ENCODE data around the gene BIN1. TPM values are rescaled to one million over a fixed set of nuclear protein-coding genes. Genes with fewer than 3 reads are reported as not detected.
A peak's percentile ranks its signal among the peaks of the same experiment; 100 is the strongest.

Gene BIN1
- total RNA-seq, 1 experiment from 2014 or later: 87.5 TPM

DNA sequence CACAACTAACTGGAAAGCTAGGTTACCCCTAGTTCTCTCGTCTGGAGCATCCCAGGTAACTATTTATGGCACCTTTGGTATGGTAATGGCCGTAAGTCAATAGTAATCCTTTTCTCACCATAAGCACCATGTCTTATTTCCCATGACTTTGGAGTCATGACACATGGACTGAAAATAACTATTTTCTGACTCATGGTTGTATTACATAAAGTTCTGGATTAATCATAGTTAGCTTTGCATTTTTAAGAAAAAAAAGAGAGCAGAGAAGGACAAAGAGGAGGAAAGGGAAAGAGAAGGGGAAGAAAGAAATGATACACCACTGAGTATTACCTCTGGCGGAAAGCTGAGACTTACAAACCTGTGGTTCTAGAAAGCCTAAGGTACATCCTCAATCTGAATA is 99.3 kb downstream of the BIN1 start:
- Histone ChIP-seq H3K4me2 (no peak overlapping the region), H3F3A (ENCODE audit: insufficient read depth, low read depth) (no peaks in the 10 kb centered on the region), H3K27me3 (ENCODE audit: insufficient read depth, low read depth) (no peaks in the 10 kb centered on the region), H3K27ac (no peak overlapping the region), H3K9me2 (ENCODE audit: insufficient read depth) (peaks cover 5% of the 10 kb centered on the region; the same call in 1 of the 2 replicates), H3K36me3 (ENCODE audit: low read depth) (no peaks in the 10 kb centered on the region), H4K20me1 (ENCODE audit: insufficient read depth) (no peaks in the 10 kb centered on the region), H3K9me3 (ENCODE audit: insufficient read depth, low read depth) (no peaks in the 10 kb centered on the region), H2AFZ (no peak overlapping the region), H3K4me3 (no peak overlapping the region), H3K4me1 (replicated peaks; ENCODE audit: insufficient read depth) (no peaks in the 10 kb centered on the region), H3K79me2 (ENCODE audit: low read depth) (no peaks in the 10 kb centered on the region)
- POLR2A ChIA-PET (ENCODE audit: unreplicated experiment): no interaction called here
- intact Hi-C loops (cut with micrococcal nuclease; ENCODE audit: unreplicated experiment): no loop called here
- no peak for TF ChIP-seq EZH2 (IDR thresholded peaks at IDR 0.05; ENCODE audit: low read depth)
- TF ChIP-seq, protein P1, sequence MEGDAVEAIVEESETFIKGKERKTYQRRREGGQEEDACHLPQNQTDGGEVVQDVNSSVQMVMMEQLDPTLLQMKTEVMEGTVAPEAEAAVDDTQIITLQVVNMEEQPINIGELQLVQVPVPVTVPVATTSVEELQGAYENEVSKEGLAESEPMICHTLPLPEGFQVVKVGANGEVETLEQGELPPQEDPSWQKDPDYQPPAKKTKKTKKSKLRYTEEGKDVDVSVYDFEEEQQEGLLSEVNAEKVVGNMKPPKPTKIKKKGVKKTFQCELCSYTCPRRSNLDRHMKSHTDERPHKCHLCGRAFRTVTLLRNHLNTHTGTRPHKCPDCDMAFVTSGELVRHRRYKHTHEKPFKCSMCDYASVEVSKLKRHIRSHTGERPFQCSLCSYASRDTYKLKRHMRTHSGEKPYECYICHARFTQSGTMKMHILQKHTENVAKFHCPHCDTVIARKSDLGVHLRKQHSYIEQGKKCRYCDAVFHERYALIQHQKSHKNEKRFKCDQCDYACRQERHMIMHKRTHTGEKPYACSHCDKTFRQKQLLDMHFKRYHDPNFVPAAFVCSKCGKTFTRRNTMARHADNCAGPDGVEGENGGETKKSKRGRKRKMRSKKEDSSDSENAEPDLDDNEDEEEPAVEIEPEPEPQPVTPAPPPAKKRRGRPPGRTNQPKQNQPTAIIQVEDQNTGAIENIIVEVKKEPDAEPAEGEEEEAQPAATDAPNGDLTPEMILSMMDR (conservative IDR thresholded peaks at IDR 0.05): no peak
- CTCF ChIA-PET: no interaction called here
- DNase-seq: peak in 1 of 2 experiments; percentile 61
- BruUV-seq (replicated peaks): no TSS peak

DNA sequence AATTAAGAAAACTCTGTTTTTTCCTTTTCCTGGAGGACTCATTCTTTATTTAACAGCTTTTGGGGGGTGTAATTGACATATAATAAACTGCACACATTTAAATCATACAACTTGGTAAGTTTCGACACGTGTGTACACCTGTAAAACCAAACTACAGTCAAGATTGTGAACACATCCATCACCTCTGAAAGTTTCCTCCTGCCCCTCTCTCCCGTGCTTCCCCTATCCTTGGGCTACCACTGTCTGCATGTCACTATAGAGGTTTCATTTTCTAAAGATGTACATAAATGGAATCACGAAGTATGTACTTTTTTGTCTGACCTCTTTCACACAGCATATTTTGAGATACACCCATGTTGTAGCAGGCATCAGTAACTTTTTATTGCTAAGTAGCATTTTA is 100.0 kb downstream of the BIN1 start:
- no TSS peak for BruUV-seq (replicated peaks)

DNA sequence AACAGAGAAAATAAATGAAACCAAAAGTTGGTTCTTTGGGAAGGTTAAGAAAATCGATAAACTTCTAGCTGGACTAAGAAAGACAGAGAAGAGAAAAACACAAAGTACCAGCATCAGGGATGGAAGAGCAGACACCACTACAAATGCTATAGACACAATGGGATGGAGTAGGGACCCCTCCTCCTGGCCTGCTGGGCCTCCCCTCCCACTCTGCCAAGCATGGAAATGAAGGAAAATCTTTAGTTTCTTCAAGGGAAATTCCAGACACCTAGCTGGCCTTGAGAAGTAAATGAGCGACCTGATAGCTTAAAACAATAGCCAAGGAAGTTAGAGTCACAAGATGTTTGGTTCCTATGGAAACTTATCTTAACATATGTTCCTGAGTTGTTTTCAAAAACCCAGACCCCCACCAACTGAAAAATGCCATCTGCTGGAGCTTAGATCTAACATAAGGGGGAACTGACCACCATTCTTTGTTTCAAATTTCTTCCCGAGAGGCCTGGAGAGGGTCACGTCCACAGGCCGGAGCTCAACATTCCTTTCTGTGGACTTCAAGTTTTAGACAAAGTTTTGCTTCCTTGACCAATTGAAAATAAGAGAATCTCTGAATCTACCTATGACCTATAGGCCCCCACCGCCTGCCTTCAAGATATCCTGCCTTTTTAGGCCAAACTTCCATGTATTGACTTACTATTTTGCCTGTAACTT is 101.9 kb downstream of the BIN1 start:
- H3K9me2 ChIP-seq (ENCODE audit: insufficient read depth): peaks cover 5% of the 10 kb centered on the region; the same call in 1 of the 2 replicates

More for the DNA sequence above, 100.0 kb downstream of the BIN1 start:
- H3K9me2 ChIP-seq (ENCODE audit: insufficient read depth): peaks cover 5% of the 10 kb centered on the region; the same call in 1 of the 2 replicates
- CTCF ChIA-PET: no interaction called here
- no peaks in the 10 kb centered on the region for H3K4me1 ChIP-seq (replicated peaks; ENCODE audit: insufficient read depth)
- no peak overlapping the region for H2AFZ ChIP-seq
- TF ChIP-seq EZH2 (IDR thresholded peaks at IDR 0.05; ENCODE audit: low read depth): no peak
- TF ChIP-seq, protein P1 (conservative IDR thresholded peaks at IDR 0.05): no peak
- intact Hi-C loops (cut with micrococcal nuclease; ENCODE audit: unreplicated experiment): no loop called here
- POLR2A ChIA-PET (ENCODE audit: unreplicated experiment): no interaction called here
- no peak overlapping the region for H3K27ac ChIP-seq
- H3K79me2 ChIP-seq (ENCODE audit: low read depth): no peaks in the 10 kb centered on the region
- no peak overlapping the region for H3K4me2 ChIP-seq
- H4K20me1 ChIP-seq (ENCODE audit: insufficient read depth): no peaks in the 10 kb centered on the region
- no peaks in the 10 kb centered on the region for H3K27me3 ChIP-seq (ENCODE audit: insufficient read depth, low read depth)
- H3F3A ChIP-seq (ENCODE audit: insufficient read depth, low read depth): no peaks in the 10 kb centered on the region
- no peak overlapping the region for H3K4me3 ChIP-seq
- no peaks in the 10 kb centered on the region for H3K36me3 ChIP-seq (ENCODE audit: low read depth)
- no peak for DNase-seq
- H3K9me3 ChIP-seq (ENCODE audit: insufficient read depth, low read depth): no peaks in the 10 kb centered on the region

More for the DNA sequence above, 101.9 kb downstream of the BIN1 start:
- no peaks in the 10 kb centered on the region for H3K27me3 ChIP-seq (ENCODE audit: insufficient read depth, low read depth)
- intact Hi-C loops (cut with micrococcal nuclease; ENCODE audit: unreplicated experiment): no loop called here
- no peak overlapping the region for H3K4me2 ChIP-seq
- no peaks in the 10 kb centered on the region for H3K9me3 ChIP-seq (ENCODE audit: insufficient read depth, low read depth)
- BruUV-seq (replicated peaks): no TSS peak
- TF ChIP-seq EZH2 (IDR thresholded peaks at IDR 0.05; ENCODE audit: low read depth): no peak
- TF ChIP-seq, protein P1 (conservative IDR thresholded peaks at IDR 0.05): no peak
- H3K4me1 ChIP-seq (replicated peaks; ENCODE audit: insufficient read depth): no peaks in the 10 kb centered on the region
- no peaks in the 10 kb centered on the region for H3F3A ChIP-seq (ENCODE audit: insufficient read depth, low read depth)
- H2AFZ ChIP-seq: no peak overlapping the region
- no peaks in the 10 kb centered on the region for H3K79me2 ChIP-seq (ENCODE audit: low read depth)
- ChIA-PET CTCF (interaction anchor here (0.6 kb wide), 1 partner anchor 192 kb away, joined by 3 read pairs; no protein-coding TSS in a partner anchor), POLR2A (ENCODE audit: unreplicated experiment) (interaction anchor here (0.7 kb wide), 1 partner anchor 1953 kb away, joined by 3 read pairs; no protein-coding TSS in a partner anchor)
- H3K27ac ChIP-seq: no peak overlapping the region
- H4K20me1 ChIP-seq (ENCODE audit: insufficient read depth): no peaks in the 10 kb centered on the region
- DNase-seq: no peak
- no peaks in the 10 kb centered on the region for H3K36me3 ChIP-seq (ENCODE audit: low read depth)
- H3K4me3 ChIP-seq: no peak overlapping the region

Data from PC-9 (cell line).